22Rv1 (cell line): ENCODE results near the gene ASZ1.

Experiments
- ZFX ChIP-seq: fragments of 450-650 bp; IDR thresholded peaks from 2 replicates; pipeline ENCODE4 v1.6.1; 2017; ENCODE audit warnings: antibody characterized with exemption, borderline replicate concordance
- TF ChIP-seq, protein P1 (sequence below): fragments of 450-650 bp; IDR thresholded peaks from 2 replicates; pipeline ENCODE4 v1.5.1; 2017; ENCODE audit warnings: mild to moderate bottlenecking

DNA sequence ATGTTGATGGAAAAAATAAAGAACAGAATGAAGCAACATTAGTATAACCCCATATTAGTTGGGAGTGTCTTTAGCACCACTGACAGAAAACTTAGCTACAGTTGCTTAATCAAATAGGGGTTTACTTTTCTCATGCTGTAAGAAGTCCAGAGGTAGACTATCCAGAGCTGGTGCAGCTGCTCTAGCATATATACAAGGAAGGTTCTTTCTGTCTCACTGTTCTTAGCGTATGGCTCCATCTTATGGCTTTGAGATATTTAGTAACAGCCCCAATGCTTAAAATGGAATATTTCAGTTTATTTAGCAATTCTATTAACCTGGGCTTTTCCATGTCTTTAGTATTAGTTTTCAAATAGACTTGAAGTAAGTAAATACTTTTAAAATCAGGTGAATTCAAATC is 89.3 kb downstream of the ASZ1 start:
- TF ChIP-seq, protein P1, sequence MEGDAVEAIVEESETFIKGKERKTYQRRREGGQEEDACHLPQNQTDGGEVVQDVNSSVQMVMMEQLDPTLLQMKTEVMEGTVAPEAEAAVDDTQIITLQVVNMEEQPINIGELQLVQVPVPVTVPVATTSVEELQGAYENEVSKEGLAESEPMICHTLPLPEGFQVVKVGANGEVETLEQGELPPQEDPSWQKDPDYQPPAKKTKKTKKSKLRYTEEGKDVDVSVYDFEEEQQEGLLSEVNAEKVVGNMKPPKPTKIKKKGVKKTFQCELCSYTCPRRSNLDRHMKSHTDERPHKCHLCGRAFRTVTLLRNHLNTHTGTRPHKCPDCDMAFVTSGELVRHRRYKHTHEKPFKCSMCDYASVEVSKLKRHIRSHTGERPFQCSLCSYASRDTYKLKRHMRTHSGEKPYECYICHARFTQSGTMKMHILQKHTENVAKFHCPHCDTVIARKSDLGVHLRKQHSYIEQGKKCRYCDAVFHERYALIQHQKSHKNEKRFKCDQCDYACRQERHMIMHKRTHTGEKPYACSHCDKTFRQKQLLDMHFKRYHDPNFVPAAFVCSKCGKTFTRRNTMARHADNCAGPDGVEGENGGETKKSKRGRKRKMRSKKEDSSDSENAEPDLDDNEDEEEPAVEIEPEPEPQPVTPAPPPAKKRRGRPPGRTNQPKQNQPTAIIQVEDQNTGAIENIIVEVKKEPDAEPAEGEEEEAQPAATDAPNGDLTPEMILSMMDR = no peak
- TF ChIP-seq ZFX = no peak
